Activated CD8-positive, alpha-beta memory T cell treated with anti-CD3 and anti-CD28 coated beads for 48 hours (primary cell): ENCODE measurements around the gene LMAN1.

Experiments
- DNase-seq, 3 experiments: peaks; one replicate each; pipeline ENCODE4 v3.0.0-alpha.2; 2020; ENCODE audit warnings: low read depth in 2 of 3, low spot score in 2 of 3

Gene LMAN1

GRCh38 chr18:59306640-59307039 lies 52.4 kb downstream of the LMAN1 start:
- DNase-seq, result no peak

GRCh38 chr18:59305295-59305694 lies 53.8 kb downstream of the LMAN1 start:
- DNase-seq, result no peak

- DNase-seq, result no peak
These were observed 55.3 kb downstream of the LMAN1 start for GRCh38 chr18:59303656-59304195.

GRCh38 chr18:59303006-59303405 lies 56.1 kb downstream of the LMAN1 start:
- DNase-seq, result no peak

- no peak for DNase-seq
These were observed 57.1 kb downstream of the LMAN1 start for GRCh38 chr18:59301929-59302328.

- DNase-seq, result no peak
These were observed 58.3 kb downstream of the LMAN1 start for GRCh38 chr18:59300676-59301285.

GRCh38 chr18:59298871-59299270 lies 60.2 kb downstream of the LMAN1 start:
- no peak for DNase-seq

GRCh38 chr18:59293317-59293716 lies 65.7 kb downstream of the LMAN1 start:
- no peak for DNase-seq

- DNase-seq, result no peak
These were observed 72.7 kb downstream of the LMAN1 start for GRCh38 chr18:59286341-59286740.

GRCh38 chr18:59282341-59282740 lies 76.7 kb downstream of the LMAN1 start:
- DNase-seq, result no peak

GRCh38 chr18:59279722-59280121 lies 79.3 kb downstream of the LMAN1 start:
- DNase-seq, result no peak

- no peak for DNase-seq
These were observed 79.9 kb downstream of the LMAN1 start for GRCh38 chr18:59279193-59279592.

- no peak for DNase-seq
These were observed 80.3 kb downstream of the LMAN1 start for GRCh38 chr18:59278793-59279192.
